ENCODE measurements around the gene ELP2.

ELP2 gene

GRCh38 chr18:36215577-36215976, 85.9 kb downstream of the ELP2 start:
- no peaks in the 10 kb centered on the region for H3K9me3 ChIP-seq
- no peak overlapping the region for H3K4me3 ChIP-seq (ENCODE audit: low read depth in 1 of 2, low read length in 1 of 2)
- no peak for TF ChIP-seq CTCF (IDR thresholded peaks at IDR 0.05)
- H3K27ac ChIP-seq = no peak overlapping the region
- no peaks in the 10 kb centered on the region for H3K27me3 ChIP-seq
- no peaks in the 10 kb centered on the region for H3K36me3 ChIP-seq
- no peaks in the 10 kb centered on the region for H3K4me1 ChIP-seq (ENCODE audit: control insufficient read depth in 1 of 2, insufficient read depth in 1 of 2, low read depth in 1 of 2, low read length in 1 of 2)

- H3K9me3 ChIP-seq = no peaks in the 10 kb centered on the region
- no peaks in the 10 kb centered on the region for H3K27me3 ChIP-seq
- H3K4me3 ChIP-seq (ENCODE audit: low read depth in 1 of 2, low read length in 1 of 2) = no peak overlapping the region
- TF ChIP-seq CTCF (IDR thresholded peaks at IDR 0.05) = no peak
- no peaks in the 10 kb centered on the region for H3K36me3 ChIP-seq
- H3K27ac ChIP-seq = no peak overlapping the region
- no peaks in the 10 kb centered on the region for H3K4me1 ChIP-seq (ENCODE audit: control insufficient read depth in 1 of 2, insufficient read depth in 1 of 2, low read depth in 1 of 2, low read length in 1 of 2)
Observed at GRCh38 chr18:36217348-36217747, 87.6 kb downstream of the ELP2 start.

- Histone ChIP-seq H3K27ac (no peak overlapping the region), H3K4me3 (ENCODE audit: low read depth in 1 of 2, low read length in 1 of 2) (no peak overlapping the region), H3K27me3 (no peaks in the 10 kb centered on the region), H3K36me3 (no peaks in the 10 kb centered on the region), H3K9me3 (peaks cover 4% of the 10 kb centered on the region), H3K4me1 (ENCODE audit: control insufficient read depth in 1 of 2, insufficient read depth in 1 of 2, low read depth in 1 of 2, low read length in 1 of 2) (no peaks in the 10 kb centered on the region)
- no peak for TF ChIP-seq CTCF (IDR thresholded peaks at IDR 0.05)
Observed at GRCh38 chr18:36229188-36229587, 99.5 kb downstream of the ELP2 start.

All from neutrophil (primary cell).